ENCODE results near the gene HOGA1.

GRCh38 chr10:97593421-97593820 lies 9.2 kb downstream of the HOGA1 start:
- TF ChIP-seq, protein P1, sequence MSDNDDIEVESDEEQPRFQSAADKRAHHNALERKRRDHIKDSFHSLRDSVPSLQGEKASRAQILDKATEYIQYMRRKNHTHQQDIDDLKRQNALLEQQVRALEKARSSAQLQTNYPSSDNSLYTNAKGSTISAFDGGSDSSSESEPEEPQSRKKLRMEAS (IDR thresholded peaks at IDR 0.05), result no peak
- TF ChIP-seq, protein P2, sequence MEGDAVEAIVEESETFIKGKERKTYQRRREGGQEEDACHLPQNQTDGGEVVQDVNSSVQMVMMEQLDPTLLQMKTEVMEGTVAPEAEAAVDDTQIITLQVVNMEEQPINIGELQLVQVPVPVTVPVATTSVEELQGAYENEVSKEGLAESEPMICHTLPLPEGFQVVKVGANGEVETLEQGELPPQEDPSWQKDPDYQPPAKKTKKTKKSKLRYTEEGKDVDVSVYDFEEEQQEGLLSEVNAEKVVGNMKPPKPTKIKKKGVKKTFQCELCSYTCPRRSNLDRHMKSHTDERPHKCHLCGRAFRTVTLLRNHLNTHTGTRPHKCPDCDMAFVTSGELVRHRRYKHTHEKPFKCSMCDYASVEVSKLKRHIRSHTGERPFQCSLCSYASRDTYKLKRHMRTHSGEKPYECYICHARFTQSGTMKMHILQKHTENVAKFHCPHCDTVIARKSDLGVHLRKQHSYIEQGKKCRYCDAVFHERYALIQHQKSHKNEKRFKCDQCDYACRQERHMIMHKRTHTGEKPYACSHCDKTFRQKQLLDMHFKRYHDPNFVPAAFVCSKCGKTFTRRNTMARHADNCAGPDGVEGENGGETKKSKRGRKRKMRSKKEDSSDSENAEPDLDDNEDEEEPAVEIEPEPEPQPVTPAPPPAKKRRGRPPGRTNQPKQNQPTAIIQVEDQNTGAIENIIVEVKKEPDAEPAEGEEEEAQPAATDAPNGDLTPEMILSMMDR (IDR thresholded peaks at IDR 0.05; ENCODE audit: low read depth, low read length, missing input control), result no peak
- TF ChIP-seq FOXA1 (IDR thresholded peaks at IDR 0.05) (no peak), JUND (IDR thresholded peaks at IDR 0.05) (no peak), RXRA (IDR thresholded peaks at IDR 0.05) (no peak), FOXA2 (IDR thresholded peaks at IDR 0.05) (no peak), RAD21 (IDR thresholded peaks at IDR 0.05) (no peak), SP1 (IDR thresholded peaks at IDR 0.05) (no peak), EGR1 (IDR thresholded peaks at IDR 0.05; ENCODE audit: low read depth in 2 of 2) (no peak), HNF4A (conservative IDR thresholded peaks at IDR 0.05) (no peak), YY1 (IDR thresholded peaks at IDR 0.05) (no peak), TAF1 (conservative IDR thresholded peaks at IDR 0.05) (no peak), ATF3 (IDR thresholded peaks at IDR 0.05) (no peak)

Data from liver (tissue), 3 donors.